Uterus (tissue), 4 donors: Measurements from ENCODE around the gene TMCO4. TPM values are rescaled to one million over a fixed set of nuclear protein-coding genes. Genes with fewer than 3 reads are reported as not detected.

Source experiments
- DNase-seq, 2 donors: peaks; one replicate each; pipeline ENCODE4 v3.0.0-alpha.2; 2019 to 2020
- H3K27ac ChIP-seq, 2 donors: fragments of 200-600 bp; sonication (generic); 1 replicate in 1 of 2; 2 replicates in 1 of 2; pipeline ENCODE4 v1.5.1; 2016 to 2018
- H3K27me3 ChIP-seq, 2 donors: fragments of 200-600 bp; sonication (generic); one replicate each; pipeline ENCODE4 v1.5.1; 2018 to 2019; ENCODE audit warnings: control low read depth in 1 of 2
- H3K36me3 ChIP-seq, 2 donors: fragments of 200-600 bp; sonication (generic); one replicate each; pipeline ENCODE4 v1.5.1; 2019; ENCODE audit warnings: control low read depth in 1 of 2
- H3K4me1 ChIP-seq, 2 donors: fragments of 200-600 bp; sonication (generic); one replicate each; pipeline ENCODE4 v1.5.1; 2018 to 2019; ENCODE audit warnings: control low read depth in 1 of 2
- H3K4me3 ChIP-seq, 2 donors: fragments of 200-600 bp; sonication (generic); 1 replicate in 1 of 2; 2 replicates in 1 of 2; pipeline ENCODE4 v1.5.1; 2018 to 2019; ENCODE audit warnings: mild to moderate bottlenecking in 1 of 2
- H3K9me3 ChIP-seq, 2 donors: fragments of 200-600 bp; sonication (generic); one replicate each; pipeline ENCODE4 v1.5.1; 2019; ENCODE audit warnings: control low read depth in 1 of 2
- POLR2A ChIP-seq, 2 donors: fragments of 450-650 bp; IDR thresholded peaks; one replicate each; pipeline ENCODE4 v1.6.1; 2016; ENCODE audit warnings: antibody characterized with exemption in 2 of 2, mild to moderate bottlenecking in 1 of 2, moderate library complexity in 1 of 2
- intact Hi-C: fragments of 100-400 bp; cut with DNase I; formaldehyde crosslinking; loops from one replicate; pipeline ENCODE4 v1.15.1; 2023; ENCODE audit warnings: low total_unique reads
- total RNA-seq, 4 donors: library from RNA; depleted of rRNA in 3 of 4; stranded (reverse); fragments of >200 nt in 3 of 4; gene quantifications; one replicate each; pipeline versions ENCODE4 v1.1.0 to v1.2.4, GENCODE V29; 2014 to 2023
- TF ChIP-seq, protein P1 (sequence below), 4 experiments: fragments of 200-600 bp in 2 of 4; fragments of 450-650 bp in 2 of 4; sonication (generic) in 2 of 4; IDR thresholded peaks; one replicate each; pipeline ENCODE4 v1.5.1; 2016 to 2019; ENCODE audit warnings: antibody characterized with exemption in 4 of 4, mild to moderate bottlenecking in 2 of 4, moderate library complexity in 1 of 4
- donor health status: DM: yes; HTN: yes; CAD: no.

TMCO4 gene
- total RNA-seq, 4 donors from 2014 or later = 11.8 to 41.2 (median 21.8) TPM

- no peak overlapping the region for H3K4me3 ChIP-seq
- no peaks in the 10 kb centered on the region for H3K27me3 ChIP-seq
- peaks cover 0 to 8% of the 10 kb centered on the region in 2 donors for H3K4me1 ChIP-seq
- no peaks in the 10 kb centered on the region for H3K9me3 ChIP-seq
- DNase-seq = no peak
- no peaks in the 10 kb centered on the region for H3K36me3 ChIP-seq
- H3K27ac ChIP-seq = no peak overlapping the region
- TF ChIP-seq POLR2A (IDR thresholded peaks at IDR 0.05) = no peak
- intact Hi-C loops = loop anchor here (10.0 kb wide), 1 partner anchor 311 kb away; no protein-coding TSS in a partner anchor
Observed at GRCh38 chr1:19655718-19656080, 144.0 kb downstream of the TMCO4 start.

DNA sequence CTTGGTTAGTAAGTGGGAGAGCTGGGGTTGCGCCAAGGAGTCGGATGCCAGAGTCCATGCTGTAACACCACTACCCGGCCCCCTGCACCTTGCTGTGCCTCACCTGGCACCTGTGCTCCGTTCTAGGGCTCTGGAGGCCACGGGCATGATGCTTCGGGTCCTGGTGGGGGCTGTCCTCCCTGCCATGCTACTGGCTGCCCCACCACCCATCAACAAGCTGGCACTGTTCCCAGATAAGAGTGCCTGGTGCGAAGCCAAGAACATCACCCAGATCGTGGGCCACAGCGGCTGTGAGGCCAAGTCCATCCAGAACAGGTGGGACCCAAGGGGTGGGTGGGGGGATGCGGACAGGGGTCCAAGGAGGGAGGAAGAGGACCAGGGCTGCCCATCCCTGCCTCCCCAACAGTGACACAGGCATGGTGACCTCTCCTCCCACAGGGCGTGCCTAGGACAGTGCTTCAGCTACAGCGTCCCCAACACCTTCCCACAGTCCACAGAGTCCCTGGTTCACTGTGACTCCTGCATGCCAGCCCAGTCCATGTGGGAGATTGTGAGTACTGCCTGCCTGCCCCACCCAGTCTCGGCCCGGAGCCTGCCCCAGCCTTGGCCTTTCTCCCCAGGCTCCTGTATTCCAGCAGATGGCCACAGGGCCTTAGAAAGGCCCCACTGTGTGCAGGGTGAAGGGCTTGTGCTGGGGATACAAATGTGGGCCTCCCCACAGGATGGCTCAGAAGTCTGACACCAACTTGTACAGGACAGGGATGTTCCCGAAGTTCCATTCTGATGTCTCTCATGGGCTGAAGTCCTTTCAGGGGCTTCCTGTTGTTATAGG lies 144.6 kb downstream of the TMCO4 start:
- H3K27me3 ChIP-seq = no peaks in the 10 kb centered on the region
- H3K9me3 ChIP-seq = no peaks in the 10 kb centered on the region
- intact Hi-C loops = loop anchor here (10.0 kb wide), 1 partner anchor 310 kb away; no protein-coding TSS in a partner anchor
- no peaks in the 10 kb centered on the region for H3K36me3 ChIP-seq
- no peak for DNase-seq
- peaks cover 5 to 14% of the 10 kb centered on the region in 2 donors for H3K4me1 ChIP-seq
- TF ChIP-seq, protein P1, sequence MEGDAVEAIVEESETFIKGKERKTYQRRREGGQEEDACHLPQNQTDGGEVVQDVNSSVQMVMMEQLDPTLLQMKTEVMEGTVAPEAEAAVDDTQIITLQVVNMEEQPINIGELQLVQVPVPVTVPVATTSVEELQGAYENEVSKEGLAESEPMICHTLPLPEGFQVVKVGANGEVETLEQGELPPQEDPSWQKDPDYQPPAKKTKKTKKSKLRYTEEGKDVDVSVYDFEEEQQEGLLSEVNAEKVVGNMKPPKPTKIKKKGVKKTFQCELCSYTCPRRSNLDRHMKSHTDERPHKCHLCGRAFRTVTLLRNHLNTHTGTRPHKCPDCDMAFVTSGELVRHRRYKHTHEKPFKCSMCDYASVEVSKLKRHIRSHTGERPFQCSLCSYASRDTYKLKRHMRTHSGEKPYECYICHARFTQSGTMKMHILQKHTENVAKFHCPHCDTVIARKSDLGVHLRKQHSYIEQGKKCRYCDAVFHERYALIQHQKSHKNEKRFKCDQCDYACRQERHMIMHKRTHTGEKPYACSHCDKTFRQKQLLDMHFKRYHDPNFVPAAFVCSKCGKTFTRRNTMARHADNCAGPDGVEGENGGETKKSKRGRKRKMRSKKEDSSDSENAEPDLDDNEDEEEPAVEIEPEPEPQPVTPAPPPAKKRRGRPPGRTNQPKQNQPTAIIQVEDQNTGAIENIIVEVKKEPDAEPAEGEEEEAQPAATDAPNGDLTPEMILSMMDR (IDR thresholded peaks at IDR 0.05) = no peak
- TF ChIP-seq POLR2A (IDR thresholded peaks at IDR 0.05) = no peak
- no peak overlapping the region for H3K4me3 ChIP-seq
- H3K27ac ChIP-seq = no peak overlapping the region

- intact Hi-C loops = loop anchor here (10.0 kb wide), 1 partner anchor 310 kb away; no protein-coding TSS in a partner anchor
- TF ChIP-seq, protein P1 (IDR thresholded peaks at IDR 0.05) = no peak
- TF ChIP-seq POLR2A (IDR thresholded peaks at IDR 0.05) = no peak
- no peaks in the 10 kb centered on the region for H3K9me3 ChIP-seq
- no peak for DNase-seq
- no peak overlapping the region for H3K4me3 ChIP-seq
- H3K4me1 ChIP-seq = peaks cover 5 to 18% of the 10 kb centered on the region in 2 donors
- H3K36me3 ChIP-seq = no peaks in the 10 kb centered on the region
- no peak overlapping the region for H3K27ac ChIP-seq
- H3K27me3 ChIP-seq = no peaks in the 10 kb centered on the region
Observed at GRCh38 chr1:19654386-19654785, 145.3 kb downstream of the TMCO4 start.

DNA sequence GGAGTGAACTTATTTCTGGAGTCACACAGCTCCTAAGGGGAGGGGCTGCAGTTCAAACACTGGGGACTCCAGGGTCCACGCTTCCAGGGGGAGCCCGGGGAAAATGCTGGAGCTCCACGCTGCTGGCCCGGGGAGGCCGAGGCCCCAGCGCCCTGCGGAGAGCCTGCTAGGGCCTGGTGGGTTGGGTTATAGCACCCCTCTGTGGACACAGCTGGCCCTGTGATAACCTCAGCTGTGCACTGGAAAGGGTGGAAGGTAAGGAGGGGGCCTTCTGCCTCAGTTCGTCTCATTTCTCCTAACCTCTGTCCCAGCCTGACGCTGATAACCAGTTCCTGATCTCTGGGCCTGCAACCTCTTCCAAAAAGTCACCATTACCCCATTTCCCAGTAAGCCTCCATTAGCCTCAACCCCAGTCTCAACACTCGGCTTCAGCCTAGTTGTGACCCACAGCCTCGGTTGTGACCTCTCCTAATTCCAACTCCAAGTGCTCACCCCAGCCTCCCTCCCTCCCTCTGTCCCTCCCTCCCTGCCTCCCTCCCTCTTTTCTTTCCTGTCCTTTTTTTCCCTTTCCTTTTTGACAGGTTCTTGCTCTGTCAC lies 148.5 kb downstream of the TMCO4 start:
- no peak for TF ChIP-seq POLR2A (IDR thresholded peaks at IDR 0.05)
- TF ChIP-seq, protein P1 (IDR thresholded peaks at IDR 0.05) = peak; percentile 58 to 83 (median 74)
- Histone ChIP-seq H3K27me3 (no peaks in the 10 kb centered on the region), H3K4me3 (no peak overlapping the region), H3K9me3 (no peaks in the 10 kb centered on the region), H3K36me3 (no peaks in the 10 kb centered on the region), H3K27ac (peak overlapping the region; percentile 86 to 96), H3K4me1 (peaks cover 5 to 30% of the 10 kb centered on the region in 2 donors)
- intact Hi-C loops = loop anchor here (10.0 kb wide), 1 partner anchor 306 kb away; no protein-coding TSS in a partner anchor
- peak; percentile 64 to 75 for DNase-seq

DNA sequence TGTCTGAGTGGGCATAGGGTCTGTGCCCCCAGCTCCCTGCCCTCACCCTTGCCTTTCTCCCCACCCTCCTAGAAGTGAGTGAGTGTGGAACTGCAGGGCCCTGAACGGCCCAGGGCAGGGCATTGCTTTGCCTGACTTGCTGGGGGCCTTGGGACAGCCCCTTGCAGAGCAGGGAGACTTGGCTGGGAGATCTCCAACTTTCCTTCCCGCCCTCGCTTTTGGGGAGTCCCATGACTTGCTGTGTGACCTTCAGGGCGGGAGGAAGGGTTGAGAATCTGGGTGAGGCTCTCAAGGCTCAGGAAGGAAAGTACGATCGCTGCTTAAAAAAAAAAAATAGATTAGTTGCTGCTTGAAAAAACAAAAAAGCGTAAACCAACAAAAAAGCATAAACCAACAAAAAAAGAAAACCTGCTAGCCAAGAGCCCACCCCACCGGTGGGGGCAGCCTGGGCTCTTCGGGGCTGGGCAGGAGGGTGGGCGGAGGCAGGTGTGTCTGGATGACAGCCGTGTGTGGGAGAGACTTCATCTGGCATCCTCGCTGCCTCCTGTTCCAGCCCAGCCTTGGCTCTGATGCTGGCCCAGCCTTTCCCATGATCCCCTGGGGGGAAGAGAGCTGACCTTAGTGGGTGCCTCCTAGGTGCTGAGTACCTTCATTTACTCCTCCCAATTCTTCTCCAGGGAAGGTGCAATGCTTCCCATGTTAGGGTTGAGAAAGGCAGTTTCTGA lies 149.1 kb downstream of the TMCO4 start:
- Histone ChIP-seq H3K4me3 (no peak overlapping the region), H3K9me3 (no peaks in the 10 kb centered on the region), H3K27ac (peak overlapping the region; percentile 86 to 96), H3K27me3 (no peaks in the 10 kb centered on the region), H3K36me3 (no peaks in the 10 kb centered on the region), H3K4me1 (peaks cover 5 to 37% of the 10 kb centered on the region in 2 donors)
- intact Hi-C loops = loop anchor here (10.0 kb wide), 1 partner anchor 306 kb away; no protein-coding TSS in a partner anchor
- TF ChIP-seq POLR2A (IDR thresholded peaks at IDR 0.05) = no peak
- TF ChIP-seq, protein P1 (IDR thresholded peaks at IDR 0.05) = no peak
- DNase-seq = peak; percentile 73 to 78
